Activated T-cell treated with anti-CD3 and anti-CD28 coated beads, Interleukin-2, amount 50 U/mL, for 72 hours (primary cell): ENCODE measurements around the gene FRMD5. TPM values are rescaled to one million over a fixed set of nuclear protein-coding genes. Genes with fewer than 3 reads are reported as not detected.

Source experiments
- ATAC-seq, 2 donors: fragments of 150-1000 bp; cut with Tn5 transposase; replicated peaks in 1 of 2; 2 replicates each; pipeline ENCODE4 v1.10.0; 2021; ENCODE audit warnings: moderate library complexity in 2 of 2, mild to moderate bottlenecking in 1 of 2
- DNase-seq, 2 donors: peaks; one replicate each; pipeline ENCODE4 v3.0.0; 2021 to 2022; ENCODE audit warnings: mixed read lengths in 1 of 2
- H3K27ac Mint-ChIP-seq: one replicate; pipeline ENCODE4 v1.8.0; 2022; ENCODE audit warnings: mild to moderate bottlenecking, moderate library complexity, mixed read lengths
- H3K27me3 Mint-ChIP-seq: one replicate; pipeline ENCODE4 v1.8.0; 2022; ENCODE audit warnings: low read depth, mixed read lengths
- H3K36me3 Mint-ChIP-seq, 2 donors: one replicate each; pipeline ENCODE4 v1.8.0; 2022; ENCODE audit warnings: mixed read lengths in 2 of 2, mild to moderate bottlenecking in 1 of 2; ENCODE audit not compliant: insufficient read depth in 2 of 2
- H3K4me1 Mint-ChIP-seq: one replicate; pipeline ENCODE4 v1.8.0; 2022; ENCODE audit warnings: low read depth, mixed read lengths
- H3K4me3 Mint-ChIP-seq, 2 donors: one replicate each; pipeline ENCODE4 v1.8.0; 2022; ENCODE audit warnings: mild to moderate bottlenecking in 2 of 2, mixed read lengths in 2 of 2, moderate library complexity in 2 of 2
- H3K9me3 Mint-ChIP-seq, 2 donors: one replicate each; pipeline ENCODE4 v1.8.0; 2022; ENCODE audit warnings: mixed read lengths in 2 of 2
- total RNA-seq, 2 donors: library from RNA; stranded (reverse); gene quantifications; one replicate each; pipeline ENCODE4 v1.2.3, GENCODE V29; 2022

Gene FRMD5
- total RNA-seq, 2 donors from 2014 or later, result 0.60 to 0.77 TPM

- Mint-ChIP-seq H3K4me1 (no peaks in the 10 kb centered on the region), H3K4me3 (no peak overlapping the region), H3K27me3 (peaks cover 24% of the 10 kb centered on the region), H3K27ac (no peak overlapping the region), H3K36me3 (no peaks in the 10 kb centered on the region), H3K9me3 (no peaks in the 10 kb centered on the region)
- ATAC-seq (no peak), DNase-seq (no peak)
Measured at GRCh38 chr15:44149224-44149623, 45.8 kb downstream of the FRMD5 start.

- Mint-ChIP-seq H3K9me3 (no peaks in the 10 kb centered on the region), H3K4me3 (no peak overlapping the region), H3K36me3 (no peaks in the 10 kb centered on the region), H3K27me3 (peaks cover 24% of the 10 kb centered on the region), H3K27ac (no peak overlapping the region), H3K4me1 (no peaks in the 10 kb centered on the region)
- DNase-seq, result no peak
- no peak for ATAC-seq
Measured at GRCh38 chr15:44148580-44148979, 46.5 kb downstream of the FRMD5 start.

- no peak overlapping the region for H3K27ac Mint-ChIP-seq
- H3K36me3 Mint-ChIP-seq, result no peaks in the 10 kb centered on the region
- no peak overlapping the region for H3K4me3 Mint-ChIP-seq
- no peaks in the 10 kb centered on the region for H3K4me1 Mint-ChIP-seq
- H3K9me3 Mint-ChIP-seq, result no peaks in the 10 kb centered on the region
- DNase-seq (no peak), ATAC-seq (no peak)
- H3K27me3 Mint-ChIP-seq, result peaks cover 24% of the 10 kb centered on the region
Measured at GRCh38 chr15:44147636-44148035, 47.4 kb downstream of the FRMD5 start.

- H3K27me3 Mint-ChIP-seq, result peaks cover 24% of the 10 kb centered on the region
- H3K4me1 Mint-ChIP-seq, result no peaks in the 10 kb centered on the region
- ATAC-seq (no peak), DNase-seq (no peak)
- H3K27ac Mint-ChIP-seq, result no peak overlapping the region
- H3K4me3 Mint-ChIP-seq, result no peak overlapping the region
- H3K36me3 Mint-ChIP-seq, result no peaks in the 10 kb centered on the region
- no peaks in the 10 kb centered on the region for H3K9me3 Mint-ChIP-seq
Measured at GRCh38 chr15:44145495-44145894, 49.6 kb downstream of the FRMD5 start.

- ATAC-seq, result no peak
- Mint-ChIP-seq H3K36me3 (no peaks in the 10 kb centered on the region), H3K4me3 (no peak overlapping the region), H3K27ac (no peak overlapping the region), H3K27me3 (peaks cover 19% of the 10 kb centered on the region), H3K4me1 (no peaks in the 10 kb centered on the region), H3K9me3 (no peaks in the 10 kb centered on the region)
- no peak for DNase-seq
Measured at GRCh38 chr15:44144992-44145391, 50.1 kb downstream of the FRMD5 start.

- no peaks in the 10 kb centered on the region for H3K9me3 Mint-ChIP-seq
- peaks cover 16% of the 10 kb centered on the region for H3K27me3 Mint-ChIP-seq
- ATAC-seq (no peak), DNase-seq (no peak)
- H3K27ac Mint-ChIP-seq, result no peak overlapping the region
- H3K4me3 Mint-ChIP-seq, result no peak overlapping the region
- no peaks in the 10 kb centered on the region for H3K4me1 Mint-ChIP-seq
- no peaks in the 10 kb centered on the region for H3K36me3 Mint-ChIP-seq
Measured at GRCh38 chr15:44144184-44144583, 50.9 kb downstream of the FRMD5 start.

- Mint-ChIP-seq H3K27ac (no peak overlapping the region), H3K9me3 (no peaks in the 10 kb centered on the region), H3K4me1 (no peaks in the 10 kb centered on the region), H3K36me3 (no peaks in the 10 kb centered on the region), H3K4me3 (no peak overlapping the region), H3K27me3 (peaks cover 6% of the 10 kb centered on the region)
- ATAC-seq (no peak), DNase-seq (no peak)
Measured at GRCh38 chr15:44137750-44138149, 57.3 kb downstream of the FRMD5 start.

- Mint-ChIP-seq H3K4me3 (no peak overlapping the region), H3K4me1 (no peaks in the 10 kb centered on the region), H3K27ac (no peak overlapping the region), H3K36me3 (no peaks in the 10 kb centered on the region), H3K27me3 (peaks cover 6% of the 10 kb centered on the region), H3K9me3 (no peaks in the 10 kb centered on the region)
- DNase-seq, result no peak
- no peak for ATAC-seq
Measured at GRCh38 chr15:44136991-44137477, 58.0 kb downstream of the FRMD5 start.

- H3K4me3 Mint-ChIP-seq, result no peak overlapping the region
- H3K9me3 Mint-ChIP-seq, result no peaks in the 10 kb centered on the region
- ATAC-seq, result no peak
- DNase-seq, result no peak
- H3K27me3 Mint-ChIP-seq, result peaks cover 26% of the 10 kb centered on the region
- no peaks in the 10 kb centered on the region for H3K36me3 Mint-ChIP-seq
- no peak overlapping the region for H3K27ac Mint-ChIP-seq
- H3K4me1 Mint-ChIP-seq, result no peaks in the 10 kb centered on the region
Measured at GRCh38 chr15:44132057-44132456, 63.0 kb downstream of the FRMD5 start.

GRCh38 chr15:44130778-44131177, 64.3 kb downstream of the FRMD5 start:
- Mint-ChIP-seq H3K9me3 (no peaks in the 10 kb centered on the region), H3K27me3 (peaks cover 33% of the 10 kb centered on the region), H3K36me3 (no peaks in the 10 kb centered on the region), H3K4me3 (no peak overlapping the region), H3K27ac (no peak overlapping the region), H3K4me1 (no peaks in the 10 kb centered on the region)
- ATAC-seq (no peak), DNase-seq (no peak)

GRCh38 chr15:44129911-44130310, 65.2 kb downstream of the FRMD5 start:
- DNase-seq, result no peak
- Mint-ChIP-seq H3K36me3 (no peaks in the 10 kb centered on the region), H3K4me3 (no peak overlapping the region), H3K27me3 (peaks cover 31% of the 10 kb centered on the region), H3K9me3 (no peaks in the 10 kb centered on the region), H3K4me1 (no peaks in the 10 kb centered on the region), H3K27ac (no peak overlapping the region)
- no peak for ATAC-seq

- ATAC-seq (no peak), DNase-seq (no peak)
- Mint-ChIP-seq H3K27me3 (peaks cover 27% of the 10 kb centered on the region), H3K4me1 (no peaks in the 10 kb centered on the region), H3K27ac (no peak overlapping the region), H3K4me3 (no peak overlapping the region), H3K9me3 (no peaks in the 10 kb centered on the region), H3K36me3 (no peaks in the 10 kb centered on the region)
Measured at GRCh38 chr15:44128443-44128842, 66.6 kb downstream of the FRMD5 start.

- Mint-ChIP-seq H3K27ac (no peak overlapping the region), H3K4me1 (no peaks in the 10 kb centered on the region), H3K9me3 (no peaks in the 10 kb centered on the region), H3K27me3 (peaks cover 27% of the 10 kb centered on the region), H3K36me3 (no peaks in the 10 kb centered on the region), H3K4me3 (no peak overlapping the region)
- ATAC-seq (no peak), DNase-seq (no peak)
Measured at GRCh38 chr15:44125879-44126278, 69.2 kb downstream of the FRMD5 start.

GRCh38 chr15:44102675-44103254, 92.3 kb downstream of the FRMD5 start:
- no peak for ATAC-seq
- no peaks in the 10 kb centered on the region for H3K36me3 Mint-ChIP-seq
- DNase-seq, result no peak
- H3K27me3 Mint-ChIP-seq, result peaks cover 13% of the 10 kb centered on the region
- no peak overlapping the region for H3K4me3 Mint-ChIP-seq
- H3K9me3 Mint-ChIP-seq, result no peaks in the 10 kb centered on the region
- no peaks in the 10 kb centered on the region for H3K4me1 Mint-ChIP-seq
- H3K27ac Mint-ChIP-seq, result no peak overlapping the region
